GM12878 (cell line): ENCODE data around the gene ATL2.

Experiments used
- BHLHE40 ChIP-seq, 2 experiments: fragments of 450-650 bp in 1 of 2; IDR thresholded peaks; 2 replicates each; pipeline ENCODE4 v1.6.1; 2011 to 2017; ENCODE audit warnings: low read depth in 2 of 2, borderline replicate concordance in 1 of 2, improper control_type of control experiment in 1 of 2, low read length in 1 of 2, mild to moderate bottlenecking in 1 of 2
- EZH2 ChIP-seq: IDR thresholded peaks from 2 replicates; pipeline ENCODE4 v1.6.1; 2012; ENCODE audit warnings: low read depth, mild to moderate bottlenecking, control low read depth, inconsistent platforms, low read length, borderline replicate concordance; ENCODE audit not compliant: control insufficient read depth
- FOS ChIP-seq: IDR thresholded peaks from 3 replicates; pipeline ENCODE4 v1.6.1; 2011; ENCODE audit warnings: borderline replicate concordance; ENCODE audit not compliant: insufficient read length; ENCODE audit errors: extremely low read depth
- POLR2AphosphoS5 ChIP-seq: IDR thresholded peaks from 2 replicates; pipeline ENCODE4 v1.6.1; 2011; ENCODE audit warnings: mild to moderate bottlenecking, low read length, inconsistent platforms
- RELA ChIP-seq: fragments of 450-650 bp; IDR thresholded peaks from 2 replicates; pipeline ENCODE4 v1.8.0; 2014; ENCODE audit warnings: borderline replicate concordance; ENCODE audit not compliant: partially characterized antibody
- RFX5 ChIP-seq: IDR thresholded peaks from 2 replicates; pipeline ENCODE4 v1.6.1; 2011; ENCODE audit warnings: low read depth, low read length, improper control_type of control experiment
- TF ChIP-seq, protein P1 (sequence below), 3 experiments: IDR thresholded peaks in 2 of 3; conservative IDR thresholded peaks in 1 of 3; 2 replicates each; pipeline ENCODE4 v1.5.1; 2011; ENCODE audit warnings: low read depth in 3 of 3, low read length in 3 of 3, mild to moderate bottlenecking in 3 of 3, control low read depth in 2 of 3, moderate library complexity in 2 of 3, inconsistent platforms in 1 of 3, mixed read lengths in 1 of 3; ENCODE audit not compliant: control insufficient read depth in 2 of 3, insufficient read depth in 1 of 3; ENCODE audit errors: extremely low read depth in 1 of 3
- TF ChIP-seq, protein P2 (sequence below): IDR thresholded peaks from 2 replicates; pipeline ENCODE4 v1.6.1; 2012; ENCODE audit warnings: low read depth, low read length, improper control_type of control experiment
- TF ChIP-seq, protein P3 (sequence below): IDR thresholded peaks from 2 replicates; pipeline ENCODE4 v1.6.1; 2012; ENCODE audit warnings: low read depth, low read length, improper control_type of control experiment

DNA sequence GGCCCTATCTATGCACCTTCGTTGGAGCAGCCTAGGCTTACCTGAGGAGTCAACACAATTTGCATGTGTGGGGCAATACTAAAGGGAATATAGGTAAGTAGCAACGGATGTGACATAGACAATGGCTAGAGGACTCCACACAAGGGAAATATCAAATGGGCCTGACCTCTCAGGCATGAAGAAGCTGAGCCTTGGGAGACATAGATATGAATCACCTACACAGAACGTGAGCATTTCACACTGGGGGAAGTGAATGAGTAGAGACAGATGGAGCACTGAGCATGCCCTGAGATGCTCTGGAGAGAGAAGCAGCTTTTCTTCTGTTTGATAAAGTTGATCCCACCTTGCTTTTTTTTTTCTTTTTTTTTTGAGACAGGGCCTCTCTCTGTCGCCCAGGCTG lies 97.9 kb downstream of the ATL2 start:
- TF ChIP-seq, protein P1, sequence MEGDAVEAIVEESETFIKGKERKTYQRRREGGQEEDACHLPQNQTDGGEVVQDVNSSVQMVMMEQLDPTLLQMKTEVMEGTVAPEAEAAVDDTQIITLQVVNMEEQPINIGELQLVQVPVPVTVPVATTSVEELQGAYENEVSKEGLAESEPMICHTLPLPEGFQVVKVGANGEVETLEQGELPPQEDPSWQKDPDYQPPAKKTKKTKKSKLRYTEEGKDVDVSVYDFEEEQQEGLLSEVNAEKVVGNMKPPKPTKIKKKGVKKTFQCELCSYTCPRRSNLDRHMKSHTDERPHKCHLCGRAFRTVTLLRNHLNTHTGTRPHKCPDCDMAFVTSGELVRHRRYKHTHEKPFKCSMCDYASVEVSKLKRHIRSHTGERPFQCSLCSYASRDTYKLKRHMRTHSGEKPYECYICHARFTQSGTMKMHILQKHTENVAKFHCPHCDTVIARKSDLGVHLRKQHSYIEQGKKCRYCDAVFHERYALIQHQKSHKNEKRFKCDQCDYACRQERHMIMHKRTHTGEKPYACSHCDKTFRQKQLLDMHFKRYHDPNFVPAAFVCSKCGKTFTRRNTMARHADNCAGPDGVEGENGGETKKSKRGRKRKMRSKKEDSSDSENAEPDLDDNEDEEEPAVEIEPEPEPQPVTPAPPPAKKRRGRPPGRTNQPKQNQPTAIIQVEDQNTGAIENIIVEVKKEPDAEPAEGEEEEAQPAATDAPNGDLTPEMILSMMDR (IDR thresholded peaks at IDR 0.05 in 2 of 3, conservative IDR thresholded peaks at IDR 0.05 in 1 of 3; ENCODE audit: control insufficient read depth in 2 of 3, extremely low read depth in 1 of 3, insufficient read depth in 1 of 3, low read depth in 3 of 3, low read length in 3 of 3), result no peak
- TF ChIP-seq EZH2 (no peak), RFX5 (no peak), BHLHE40 (IDR thresholded peaks at IDR 0.05; ENCODE audit: borderline replicate concordance in 1 of 2, low read depth in 2 of 2, low read length in 1 of 2) (no peak), FOS (no peak), POLR2AphosphoS5 (no peak), RELA (no peak)
- TF ChIP-seq, protein P2, sequence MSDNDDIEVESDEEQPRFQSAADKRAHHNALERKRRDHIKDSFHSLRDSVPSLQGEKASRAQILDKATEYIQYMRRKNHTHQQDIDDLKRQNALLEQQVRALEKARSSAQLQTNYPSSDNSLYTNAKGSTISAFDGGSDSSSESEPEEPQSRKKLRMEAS, result no peak
- TF ChIP-seq, protein P3, sequence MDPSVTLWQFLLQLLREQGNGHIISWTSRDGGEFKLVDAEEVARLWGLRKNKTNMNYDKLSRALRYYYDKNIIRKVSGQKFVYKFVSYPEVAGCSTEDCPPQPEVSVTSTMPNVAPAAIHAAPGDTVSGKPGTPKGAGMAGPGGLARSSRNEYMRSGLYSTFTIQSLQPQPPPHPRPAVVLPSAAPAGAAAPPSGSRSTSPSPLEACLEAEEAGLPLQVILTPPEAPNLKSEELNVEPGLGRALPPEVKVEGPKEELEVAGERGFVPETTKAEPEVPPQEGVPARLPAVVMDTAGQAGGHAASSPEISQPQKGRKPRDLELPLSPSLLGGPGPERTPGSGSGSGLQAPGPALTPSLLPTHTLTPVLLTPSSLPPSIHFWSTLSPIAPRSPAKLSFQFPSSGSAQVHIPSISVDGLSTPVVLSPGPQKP, result no peak
